ENCODE data around the gene GPSM1.
"Not testable (repeated sequence)": the region's sequence is repeated elsewhere in the genome, so short reads cannot be mapped to it uniquely, and the experiment has no call there.

The GPSM1 gene

DNA sequence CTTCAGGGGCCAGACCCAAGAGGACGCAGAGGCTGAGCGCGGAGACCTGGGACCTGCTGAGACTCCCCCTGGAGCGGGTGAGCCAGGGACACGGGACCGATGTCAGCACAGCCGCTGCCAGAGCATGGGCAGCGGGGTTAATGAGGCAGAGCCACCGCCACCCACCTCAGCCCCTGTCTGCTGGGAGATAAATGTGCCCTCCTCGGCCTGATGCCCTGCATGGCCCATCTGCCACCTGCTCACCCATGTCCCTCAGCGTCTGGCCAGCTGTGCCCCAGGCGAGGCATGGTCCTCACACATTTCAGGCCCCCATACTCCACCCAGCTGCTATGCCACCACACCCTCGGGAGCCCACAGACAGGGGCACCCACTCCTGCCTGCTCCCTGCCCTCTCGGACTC lies 21.4 kb downstream of the GPSM1 start:
- H3K27ac ChIP-seq (ENCODE audit: low read depth, low read length), result no peak overlapping the region
- no peaks in the 10 kb centered on the region for H3K36me3 ChIP-seq (ENCODE audit: control insufficient read depth, insufficient read depth, low read length)
- no peaks in the 10 kb centered on the region for H3K27me3 ChIP-seq (ENCODE audit: control insufficient read depth, insufficient read depth, low read length)
- peaks cover 16% of the 10 kb centered on the region for H3K4me1 ChIP-seq (ENCODE audit: control insufficient read depth, insufficient read depth, low read length)
- H3K4me3 ChIP-seq (ENCODE audit: low read depth, low read length), result no peak overlapping the region
- no peak overlapping the region for H3K9ac ChIP-seq (ENCODE audit: low read length)
- no peaks in the 10 kb centered on the region for H3K9me3 ChIP-seq (ENCODE audit: control insufficient read depth, insufficient read depth, low read depth, low read length)

DNA sequence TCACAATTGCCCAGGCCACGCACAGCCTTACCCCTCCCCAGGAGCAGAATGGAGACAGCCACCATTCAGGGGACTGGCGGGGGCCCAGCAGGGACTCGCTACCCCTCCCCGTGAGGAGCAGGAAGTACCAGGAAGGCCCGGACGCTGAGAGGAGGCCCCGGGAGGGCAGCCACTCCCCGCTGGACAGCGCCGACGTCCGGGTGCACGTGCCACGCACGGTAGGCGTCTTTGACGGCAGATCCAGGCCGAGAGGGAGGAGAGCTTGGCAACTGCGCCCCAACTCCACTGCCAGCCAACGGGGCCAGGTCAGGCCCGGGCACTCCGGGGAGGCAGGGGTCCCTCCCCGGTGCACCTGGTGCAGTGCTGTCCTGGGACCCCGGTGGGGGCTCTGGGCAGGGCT lies 22.2 kb downstream of the GPSM1 start:
- Histone ChIP-seq H3K4me3 (ENCODE audit: low read depth, low read length) (no peak overlapping the region), H3K4me1 (ENCODE audit: control insufficient read depth, insufficient read depth, low read length) (peaks cover 16% of the 10 kb centered on the region), H3K9ac (ENCODE audit: low read length) (no peak overlapping the region), H3K9me3 (ENCODE audit: control insufficient read depth, insufficient read depth, low read depth, low read length) (no peaks in the 10 kb centered on the region), H3K27ac (ENCODE audit: low read depth, low read length) (no peak overlapping the region), H3K36me3 (ENCODE audit: control insufficient read depth, insufficient read depth, low read length) (no peaks in the 10 kb centered on the region), H3K27me3 (ENCODE audit: control insufficient read depth, insufficient read depth, low read length) (no peaks in the 10 kb centered on the region)

DNA sequence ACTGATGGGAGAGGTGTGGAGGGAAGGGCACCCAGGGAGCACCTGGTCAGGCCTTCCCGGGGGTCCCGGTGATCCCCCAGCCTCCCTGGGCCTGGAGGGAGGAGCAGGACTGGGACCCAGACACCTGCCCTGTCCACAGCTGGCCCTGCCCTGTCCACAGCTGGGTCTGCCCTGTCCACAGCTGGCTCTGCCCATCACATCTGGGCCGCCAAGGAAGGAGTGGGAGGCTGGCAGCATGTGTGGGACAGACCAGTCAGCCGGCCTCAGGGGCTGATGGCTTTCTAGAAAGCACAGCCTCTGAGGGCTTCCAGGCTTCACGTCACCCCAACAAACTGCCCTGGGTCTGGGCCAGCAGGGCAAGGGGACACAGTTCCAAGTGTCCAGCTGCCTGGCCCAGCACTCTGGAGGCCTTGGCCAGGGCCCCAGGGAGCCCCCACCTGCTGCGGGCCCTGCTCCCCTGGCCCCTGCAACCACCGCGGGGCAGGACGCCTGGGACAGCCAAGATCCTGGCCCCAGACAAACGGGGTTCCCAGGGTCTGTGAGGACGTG lies 24.0 kb downstream of the GPSM1 start:
- Histone ChIP-seq H3K36me3 (ENCODE audit: control insufficient read depth, insufficient read depth, low read length) (no peaks in the 10 kb centered on the region), H3K4me1 (ENCODE audit: control insufficient read depth, insufficient read depth, low read length) (peaks cover 3% of the 10 kb centered on the region), H3K9ac (ENCODE audit: low read length) (no peak overlapping the region), H3K27me3 (ENCODE audit: control insufficient read depth, insufficient read depth, low read length) (no peaks in the 10 kb centered on the region), H3K9me3 (ENCODE audit: control insufficient read depth, insufficient read depth, low read depth, low read length) (no peaks in the 10 kb centered on the region), H3K4me3 (ENCODE audit: low read depth, low read length) (no peak overlapping the region), H3K27ac (ENCODE audit: low read depth, low read length) (no peak overlapping the region)

DNA sequence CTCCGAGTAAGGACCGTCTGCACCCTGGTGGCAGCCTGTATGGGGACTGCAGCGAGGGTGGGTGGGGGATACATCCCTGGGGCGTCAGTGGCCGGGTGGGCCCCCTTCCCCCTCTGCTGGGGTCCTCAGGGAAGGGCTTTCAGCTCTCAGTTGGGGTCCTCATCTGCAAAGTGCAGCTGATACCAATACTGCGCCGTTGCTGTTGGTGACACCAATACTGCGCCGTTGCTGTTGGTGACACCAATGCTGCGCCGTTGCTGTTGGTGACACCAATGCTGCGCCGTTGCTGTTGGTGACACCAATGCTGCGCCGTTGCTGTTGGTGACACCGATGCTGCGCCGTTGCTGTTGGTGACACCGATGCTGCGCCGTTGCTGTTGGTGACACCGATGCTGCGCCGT lies 24.5 kb downstream of the GPSM1 start:
- H3K27me3 ChIP-seq (ENCODE audit: control insufficient read depth, insufficient read depth, low read length); H3K9ac ChIP-seq (ENCODE audit: low read length); H3K36me3 ChIP-seq (ENCODE audit: control insufficient read depth, insufficient read depth, low read length); H3K4me1 ChIP-seq (ENCODE audit: control insufficient read depth, insufficient read depth, low read length); H3K9me3 ChIP-seq (ENCODE audit: control insufficient read depth, insufficient read depth, low read depth, low read length); H3K27ac ChIP-seq (ENCODE audit: low read depth, low read length); H3K4me3 ChIP-seq (ENCODE audit: low read depth, low read length): not testable (repeated sequence)

DNA sequence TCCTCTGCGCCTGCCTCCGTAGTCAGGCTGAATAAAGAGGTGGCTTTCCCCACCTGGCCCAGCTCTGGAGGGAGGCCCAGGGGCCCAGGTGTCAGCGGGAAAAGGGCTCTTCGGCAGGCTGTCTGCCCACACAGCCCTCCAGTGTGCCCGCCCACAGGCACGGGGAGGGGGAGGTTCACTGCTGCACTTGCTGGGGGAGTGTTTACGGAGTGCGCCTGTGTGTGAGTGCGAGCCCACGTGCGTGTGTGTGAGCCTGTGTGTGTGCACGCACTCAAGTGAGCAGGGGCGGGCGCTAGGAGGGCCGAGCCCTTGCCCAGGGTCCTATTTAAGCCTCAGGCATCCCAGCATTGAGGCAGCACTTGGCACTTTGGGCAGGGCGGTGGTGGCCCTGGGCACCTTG lies 25.3 kb downstream of the GPSM1 start:
- no peaks in the 10 kb centered on the region for H3K9me3 ChIP-seq (ENCODE audit: control insufficient read depth, insufficient read depth, low read depth, low read length)
- no peak overlapping the region for H3K9ac ChIP-seq (ENCODE audit: low read length)
- no peaks in the 10 kb centered on the region for H3K27me3 ChIP-seq (ENCODE audit: control insufficient read depth, insufficient read depth, low read length)
- no peaks in the 10 kb centered on the region for H3K4me1 ChIP-seq (ENCODE audit: control insufficient read depth, insufficient read depth, low read length)
- H3K27ac ChIP-seq (ENCODE audit: low read depth, low read length), result no peak overlapping the region
- H3K4me3 ChIP-seq (ENCODE audit: low read depth, low read length), result no peak overlapping the region
- no peaks in the 10 kb centered on the region for H3K36me3 ChIP-seq (ENCODE audit: control insufficient read depth, insufficient read depth, low read length)

DNA sequence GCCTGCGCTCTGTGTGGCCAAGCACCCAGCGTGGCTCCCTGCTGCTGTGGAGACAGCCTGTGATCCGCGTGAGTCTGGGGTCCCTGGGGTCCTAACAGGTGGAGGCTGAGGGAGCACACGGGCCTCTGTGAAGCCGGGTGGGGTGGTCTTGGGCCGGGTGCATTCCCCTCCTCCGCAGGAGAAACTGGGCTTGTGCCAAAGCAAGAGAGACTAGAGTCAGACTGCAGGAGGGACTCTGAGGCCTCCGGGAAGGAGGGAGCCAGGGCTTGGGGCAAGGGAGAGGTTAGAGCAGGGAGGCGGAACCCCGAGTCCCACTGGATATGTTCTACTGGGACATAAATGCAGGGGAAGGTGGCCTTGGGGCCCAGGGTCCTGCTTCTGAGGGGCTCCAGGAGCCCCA lies 25.7 kb downstream of the GPSM1 start:
- Histone ChIP-seq H3K9me3 (ENCODE audit: control insufficient read depth, insufficient read depth, low read depth, low read length) (no peaks in the 10 kb centered on the region), H3K36me3 (ENCODE audit: control insufficient read depth, insufficient read depth, low read length) (no peaks in the 10 kb centered on the region), H3K27ac (ENCODE audit: low read depth, low read length) (no peak overlapping the region), H3K27me3 (ENCODE audit: control insufficient read depth, insufficient read depth, low read length) (no peaks in the 10 kb centered on the region), H3K4me3 (ENCODE audit: low read depth, low read length) (no peak overlapping the region), H3K9ac (ENCODE audit: low read length) (no peak overlapping the region), H3K4me1 (ENCODE audit: control insufficient read depth, insufficient read depth, low read length) (no peaks in the 10 kb centered on the region)

DNA sequence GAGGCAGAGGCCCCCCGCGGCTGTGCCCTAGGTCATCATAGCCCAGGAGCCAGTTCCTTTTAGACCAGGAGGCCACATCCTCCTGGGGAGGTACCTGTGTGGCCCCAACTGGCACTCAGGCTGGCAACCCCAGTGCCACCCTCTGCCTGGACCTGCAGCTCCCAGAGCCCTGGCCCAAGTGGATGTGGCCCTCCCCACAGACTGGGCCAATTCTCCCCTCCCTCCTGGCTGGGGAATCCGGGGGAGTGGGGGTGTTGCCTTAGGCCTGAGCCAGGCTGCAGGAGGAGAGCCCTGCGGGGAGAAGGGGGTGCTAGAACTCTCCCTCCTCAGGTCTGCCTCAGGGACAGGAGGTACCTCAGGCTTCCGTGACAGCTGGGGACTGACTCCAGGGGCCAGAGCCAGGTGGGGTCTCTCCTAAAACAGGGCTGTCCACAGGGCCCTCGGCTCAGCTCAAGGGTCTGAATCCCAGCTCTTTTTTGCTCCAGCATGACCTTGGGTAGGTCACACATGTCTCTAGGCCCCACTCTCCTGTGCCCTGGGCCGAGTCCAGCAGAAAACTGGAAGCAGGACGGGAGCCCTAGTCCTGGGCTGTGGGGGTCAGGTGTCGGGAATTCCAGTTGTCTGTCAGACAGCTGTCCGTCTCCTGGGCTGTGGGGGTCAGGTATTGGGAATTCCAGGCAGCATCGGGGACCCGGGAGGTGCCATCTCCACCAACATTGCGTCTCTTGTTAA lies 26.6 kb downstream of the GPSM1 start:
- Histone ChIP-seq H3K27me3 (ENCODE audit: control insufficient read depth, insufficient read depth, low read length) (no peaks in the 10 kb centered on the region), H3K9me3 (ENCODE audit: control insufficient read depth, insufficient read depth, low read depth, low read length) (no peaks in the 10 kb centered on the region), H3K4me1 (ENCODE audit: control insufficient read depth, insufficient read depth, low read length) (no peaks in the 10 kb centered on the region), H3K27ac (ENCODE audit: low read depth, low read length) (no peak overlapping the region), H3K36me3 (ENCODE audit: control insufficient read depth, insufficient read depth, low read length) (no peaks in the 10 kb centered on the region; the same call in 1 of the 2 replicates), H3K4me3 (ENCODE audit: low read depth, low read length) (no peak overlapping the region), H3K9ac (ENCODE audit: low read length) (no peak overlapping the region)

DNA sequence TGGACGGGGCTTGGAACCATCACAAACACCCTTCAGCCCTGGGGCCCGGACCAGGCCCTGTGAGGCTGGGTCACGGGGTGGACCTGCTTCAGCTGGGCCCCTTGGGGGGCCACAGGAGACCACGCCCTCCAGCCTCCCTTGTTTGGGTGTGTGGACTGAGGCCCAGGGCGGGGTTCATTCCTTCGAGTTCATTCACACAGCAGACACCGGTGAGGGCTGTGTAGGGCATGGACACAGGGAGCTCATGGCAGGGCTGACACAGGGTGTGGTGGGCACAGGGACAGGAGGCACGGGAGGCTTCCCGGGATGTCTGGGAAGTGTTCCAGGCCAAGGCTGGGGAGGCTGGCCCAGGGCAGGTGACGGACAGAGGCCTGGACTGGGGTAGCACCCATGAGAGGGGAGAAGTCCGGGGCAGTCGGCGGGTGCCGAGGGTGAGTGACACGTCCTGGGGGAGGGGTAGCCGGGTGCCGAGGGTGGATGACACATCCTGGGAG lies 27.3 kb downstream of the GPSM1 start:
- no peak overlapping the region for H3K27ac ChIP-seq (ENCODE audit: low read depth, low read length)
- no peak overlapping the region for H3K4me3 ChIP-seq (ENCODE audit: low read depth, low read length)
- no peaks in the 10 kb centered on the region for H3K27me3 ChIP-seq (ENCODE audit: control insufficient read depth, insufficient read depth, low read length)

DNA sequence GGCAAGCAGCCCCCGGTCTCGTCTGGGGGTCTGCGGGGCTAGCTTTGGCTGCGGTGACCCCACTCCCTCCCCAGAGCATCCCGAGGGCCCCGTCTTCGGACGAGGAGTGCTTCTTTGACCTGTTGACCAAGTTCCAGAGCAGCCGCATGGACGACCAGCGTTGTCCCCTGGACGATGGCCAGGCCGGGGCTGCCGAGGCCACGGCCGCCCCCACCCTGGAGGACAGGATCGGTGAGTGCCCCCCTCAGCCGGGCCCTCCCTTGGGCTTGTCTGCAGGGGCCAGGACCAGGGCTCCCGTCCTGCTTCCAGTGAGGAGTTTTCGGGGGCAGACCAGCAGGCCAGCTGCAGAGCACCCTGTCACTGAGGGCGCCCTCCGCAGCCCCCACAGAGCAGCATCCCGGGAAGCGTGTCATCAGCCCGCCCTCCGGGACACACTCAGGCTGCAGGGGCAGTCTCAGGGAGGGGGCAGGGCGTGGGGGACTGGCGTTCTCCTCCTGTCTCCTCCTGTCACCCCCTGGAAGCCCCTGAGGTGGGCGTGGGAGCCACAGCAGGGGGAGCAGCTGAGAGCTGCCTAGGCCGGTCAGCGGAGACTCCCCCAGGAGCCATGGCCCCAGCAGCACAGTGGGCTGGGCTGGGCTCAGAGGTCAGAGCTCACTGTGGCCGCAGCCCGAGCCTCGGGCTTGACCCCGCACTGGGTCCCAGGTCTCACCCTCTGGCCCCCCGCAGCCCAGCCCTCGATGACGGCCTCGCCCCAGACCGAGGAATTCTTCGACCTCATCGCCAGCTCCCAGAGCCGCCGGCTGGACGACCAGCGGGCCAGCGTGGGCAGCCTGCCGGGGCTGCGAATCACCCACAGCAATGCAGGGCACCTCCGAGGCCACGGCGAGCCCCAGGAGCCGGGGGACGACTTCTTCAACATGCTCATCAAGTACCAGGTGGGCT lies 28.5 kb downstream of the GPSM1 start:
- H3K9ac ChIP-seq (ENCODE audit: low read length), result no peak overlapping the region
- peaks cover 2% of the 10 kb centered on the region; the same call in 1 of the 2 replicates for H3K36me3 ChIP-seq (ENCODE audit: control insufficient read depth, insufficient read depth, low read length)
- H3K27ac ChIP-seq (ENCODE audit: low read depth, low read length), result no peak overlapping the region
- no peaks in the 10 kb centered on the region for H3K9me3 ChIP-seq (ENCODE audit: control insufficient read depth, insufficient read depth, low read depth, low read length)
- H3K4me1 ChIP-seq (ENCODE audit: control insufficient read depth, insufficient read depth, low read length), result no peaks in the 10 kb centered on the region
- no peak overlapping the region for H3K4me3 ChIP-seq (ENCODE audit: low read depth, low read length)
- H3K27me3 ChIP-seq (ENCODE audit: control insufficient read depth, insufficient read depth, low read length), result no peaks in the 10 kb centered on the region

More for the DNA sequence above, 27.3 kb downstream of the GPSM1 start:
- Histone ChIP-seq H3K9me3 (ENCODE audit: control insufficient read depth, insufficient read depth, low read depth, low read length) (no peaks in the 10 kb centered on the region), H3K4me1 (ENCODE audit: control insufficient read depth, insufficient read depth, low read length) (no peaks in the 10 kb centered on the region), H3K9ac (ENCODE audit: low read length) (no peak overlapping the region), H3K36me3 (ENCODE audit: control insufficient read depth, insufficient read depth, low read length) (no peaks in the 10 kb centered on the region; the same call in 1 of the 2 replicates)

DNA sequence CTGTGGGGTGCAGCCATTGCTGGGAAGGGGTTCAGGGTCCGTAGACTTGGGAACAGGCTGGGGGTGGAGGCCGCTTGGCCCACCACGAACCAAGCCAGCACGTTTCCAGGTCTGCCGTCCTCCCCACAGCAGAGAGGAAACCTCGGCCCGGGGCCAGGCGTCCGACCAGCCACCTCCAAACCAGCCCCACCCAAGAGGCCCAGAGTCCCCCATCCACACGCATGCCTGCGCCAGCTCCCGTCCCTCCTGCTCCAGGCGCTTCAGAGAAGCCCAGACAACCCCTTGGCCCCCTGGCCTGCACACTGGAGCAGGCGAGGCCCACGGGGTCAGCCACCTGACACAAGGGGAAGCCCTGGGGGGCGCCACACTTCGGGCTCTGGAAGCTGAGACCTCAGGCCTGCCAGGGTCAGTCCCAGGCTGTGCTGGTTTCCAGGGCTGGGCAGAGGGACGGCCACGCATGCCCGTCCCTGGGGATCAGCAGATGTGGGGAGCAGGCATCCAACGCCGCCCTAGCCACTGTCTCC lies 29.9 kb downstream of the GPSM1 start:
- no peak overlapping the region for H3K4me3 ChIP-seq (ENCODE audit: low read depth, low read length)
- H3K27me3 ChIP-seq (ENCODE audit: control insufficient read depth, insufficient read depth, low read length), result no peaks in the 10 kb centered on the region
- no peak overlapping the region for H3K9ac ChIP-seq (ENCODE audit: low read length)
- no peaks in the 10 kb centered on the region for H3K9me3 ChIP-seq (ENCODE audit: control insufficient read depth, insufficient read depth, low read depth, low read length)
- H3K27ac ChIP-seq (ENCODE audit: low read depth, low read length), result no peak overlapping the region
- H3K4me1 ChIP-seq (ENCODE audit: control insufficient read depth, insufficient read depth, low read length), result no peaks in the 10 kb centered on the region
- peaks cover 8% of the 10 kb centered on the region for H3K36me3 ChIP-seq (ENCODE audit: control insufficient read depth, insufficient read depth, low read length)

Measured in HUES6 (cell line).